ENCODE measurements around the gene PCK2.

PCK2 gene

GRCh38 chr14:24147761-24148428 lies 53.8 kb downstream of the PCK2 start:
- Histone ChIP-seq H3K4me1 (ENCODE audit: insufficient read depth, insufficient read length) (no peaks in the 10 kb centered on the region), H3K9ac (ENCODE audit: insufficient read length, low read depth) (peak overlapping the region; percentile 94), H3K4me3 (ENCODE audit: insufficient read length, low read depth) (peak overlapping the region; percentile 90), H3K9me3 (ENCODE audit: insufficient read depth, low read length) (no peaks in the 10 kb centered on the region), H3K27me3 (ENCODE audit: insufficient read depth, insufficient read length) (no peaks in the 10 kb centered on the region), H3K36me3 (ENCODE audit: insufficient read depth, insufficient read length, low read length) (peaks cover 59% of the 10 kb centered on the region)
- no peak for TF ChIP-seq SUZ12 (IDR thresholded peaks at IDR 0.05; ENCODE audit: extremely low read depth, insufficient read depth, insufficient read length)
- no peak for TF ChIP-seq ZNF274 (IDR thresholded peaks at IDR 0.05; ENCODE audit: low read depth, low read length)
- no peak for TF ChIP-seq YY1 (IDR thresholded peaks at IDR 0.05; ENCODE audit: insufficient read depth, insufficient read length)
- no peak for DNase-seq (ENCODE audit: low read depth, low spot score)

GRCh38 chr14:24149302-24149969 lies 55.3 kb downstream of the PCK2 start:
- H3K4me1 ChIP-seq (ENCODE audit: insufficient read depth, insufficient read length): no peaks in the 10 kb centered on the region
- TF ChIP-seq YY1 (IDR thresholded peaks at IDR 0.05; ENCODE audit: insufficient read depth, insufficient read length) (no peak), ZNF274 (IDR thresholded peaks at IDR 0.05; ENCODE audit: low read depth, low read length) (no peak), SUZ12 (IDR thresholded peaks at IDR 0.05; ENCODE audit: extremely low read depth, insufficient read depth, insufficient read length) (no peak)
- H3K36me3 ChIP-seq (ENCODE audit: insufficient read depth, insufficient read length, low read length): peaks cover 48% of the 10 kb centered on the region
- H3K4me3 ChIP-seq (ENCODE audit: insufficient read length, low read depth): no peak overlapping the region
- no peak overlapping the region for H3K9ac ChIP-seq (ENCODE audit: insufficient read length, low read depth)
- no peaks in the 10 kb centered on the region for H3K27me3 ChIP-seq (ENCODE audit: insufficient read depth, insufficient read length)
- no peaks in the 10 kb centered on the region for H3K9me3 ChIP-seq (ENCODE audit: insufficient read depth, low read length)
- DNase-seq (ENCODE audit: low read depth, low spot score): no peak

GRCh38 chr14:24150061-24150460 lies 56.0 kb downstream of the PCK2 start:
- Histone ChIP-seq H3K9ac (ENCODE audit: insufficient read length, low read depth) (no peak overlapping the region), H3K36me3 (ENCODE audit: insufficient read depth, insufficient read length, low read length) (peaks cover 50% of the 10 kb centered on the region)

GRCh38 chr14:24150567-24150966 lies 56.5 kb downstream of the PCK2 start:
- Histone ChIP-seq H3K4me3 (ENCODE audit: insufficient read length, low read depth) (no peak overlapping the region), H3K27me3 (ENCODE audit: insufficient read depth, insufficient read length) (no peaks in the 10 kb centered on the region), H3K9ac (ENCODE audit: insufficient read length, low read depth) (no peak overlapping the region), H3K4me1 (ENCODE audit: insufficient read depth, insufficient read length) (no peaks in the 10 kb centered on the region), H3K9me3 (ENCODE audit: insufficient read depth, low read length) (no peaks in the 10 kb centered on the region), H3K36me3 (ENCODE audit: insufficient read depth, insufficient read length, low read length) (peaks cover 51% of the 10 kb centered on the region)
- no peak for DNase-seq (ENCODE audit: low read depth, low spot score)
- TF ChIP-seq SUZ12 (IDR thresholded peaks at IDR 0.05; ENCODE audit: extremely low read depth, insufficient read depth, insufficient read length): no peak
- TF ChIP-seq YY1 (IDR thresholded peaks at IDR 0.05; ENCODE audit: insufficient read depth, insufficient read length): no peak
- TF ChIP-seq ZNF274 (IDR thresholded peaks at IDR 0.05; ENCODE audit: low read depth, low read length): no peak

More at GRCh38 chr14:24150061-24150460, 56.0 kb downstream of the PCK2 start:
- no peak for DNase-seq (ENCODE audit: low read depth, low spot score)
- Histone ChIP-seq H3K27me3 (ENCODE audit: insufficient read depth, insufficient read length) (no peaks in the 10 kb centered on the region), H3K9me3 (ENCODE audit: insufficient read depth, low read length) (no peaks in the 10 kb centered on the region), H3K4me3 (ENCODE audit: insufficient read length, low read depth) (no peak overlapping the region), H3K4me1 (ENCODE audit: insufficient read depth, insufficient read length) (no peaks in the 10 kb centered on the region)
- no peak for TF ChIP-seq SUZ12 (IDR thresholded peaks at IDR 0.05; ENCODE audit: extremely low read depth, insufficient read depth, insufficient read length)
- TF ChIP-seq YY1 (IDR thresholded peaks at IDR 0.05; ENCODE audit: insufficient read depth, insufficient read length): no peak
- TF ChIP-seq ZNF274 (IDR thresholded peaks at IDR 0.05; ENCODE audit: low read depth, low read length): no peak

GRCh38 chr14:24150993-24151392 lies 56.9 kb downstream of the PCK2 start:
- H3K27me3 ChIP-seq (ENCODE audit: insufficient read depth, insufficient read length): no peaks in the 10 kb centered on the region
- no peak overlapping the region for H3K4me3 ChIP-seq (ENCODE audit: insufficient read length, low read depth)
- no peak for DNase-seq (ENCODE audit: low read depth, low spot score)
- H3K9me3 ChIP-seq (ENCODE audit: insufficient read depth, low read length): no peaks in the 10 kb centered on the region
- H3K4me1 ChIP-seq (ENCODE audit: insufficient read depth, insufficient read length): no peaks in the 10 kb centered on the region
- H3K36me3 ChIP-seq (ENCODE audit: insufficient read depth, insufficient read length, low read length): peaks cover 55% of the 10 kb centered on the region
- H3K9ac ChIP-seq (ENCODE audit: insufficient read length, low read depth): no peak overlapping the region
- TF ChIP-seq ZNF274 (IDR thresholded peaks at IDR 0.05; ENCODE audit: low read depth, low read length) (no peak), SUZ12 (IDR thresholded peaks at IDR 0.05; ENCODE audit: extremely low read depth, insufficient read depth, insufficient read length) (no peak), YY1 (IDR thresholded peaks at IDR 0.05; ENCODE audit: insufficient read depth, insufficient read length) (no peak)

- Histone ChIP-seq H3K4me3 (ENCODE audit: insufficient read length, low read depth) (no peak overlapping the region), H3K9me3 (ENCODE audit: insufficient read depth, low read length) (no peaks in the 10 kb centered on the region), H3K27me3 (ENCODE audit: insufficient read depth, insufficient read length) (no peaks in the 10 kb centered on the region), H3K36me3 (ENCODE audit: insufficient read depth, insufficient read length, low read length) (peaks cover 59% of the 10 kb centered on the region), H3K4me1 (ENCODE audit: insufficient read depth, insufficient read length) (no peaks in the 10 kb centered on the region), H3K9ac (ENCODE audit: insufficient read length, low read depth) (no peak overlapping the region)
- DNase-seq (ENCODE audit: low read depth, low spot score): no peak
- TF ChIP-seq ZNF274 (IDR thresholded peaks at IDR 0.05; ENCODE audit: low read depth, low read length) (no peak), SUZ12 (IDR thresholded peaks at IDR 0.05; ENCODE audit: extremely low read depth, insufficient read depth, insufficient read length) (no peak), YY1 (IDR thresholded peaks at IDR 0.05; ENCODE audit: insufficient read depth, insufficient read length) (no peak)
Measured at GRCh38 chr14:24151404-24152080, 57.4 kb downstream of the PCK2 start.

All from NT2/D1 (cell line).